Ishikawa (cell line): ENCODE measurements around the gene CARMIL1.

ENCODE experiments used
- CEBPB ChIP-seq: IDR thresholded peaks from 2 replicates; pipeline ENCODE4 v1.6.1; 2012
- CREB1 ChIP-seq: IDR thresholded peaks from 2 replicates; pipeline ENCODE4 v1.6.1; 2012; ENCODE audit warnings: low read depth
- EGR1 ChIP-seq: IDR thresholded peaks from 2 replicates; pipeline ENCODE4 v1.6.1; 2012
- EP300 ChIP-seq: IDR thresholded peaks from 2 replicates; pipeline ENCODE4 v1.6.1; 2012; ENCODE audit warnings: borderline replicate concordance
- FOXM1 ChIP-seq: IDR thresholded peaks from 2 replicates; pipeline ENCODE4 v1.6.1; 2012; ENCODE audit warnings: low read depth, borderline replicate concordance
- NFIC ChIP-seq: IDR thresholded peaks from 2 replicates; pipeline ENCODE4 v1.6.1; 2012
- RAD21 ChIP-seq: IDR thresholded peaks from 2 replicates; pipeline ENCODE4 v1.6.1; 2012; ENCODE audit warnings: low read depth
- TAF1 ChIP-seq: IDR thresholded peaks from 2 replicates; pipeline ENCODE4 v1.6.1; 2012; ENCODE audit warnings: low read depth, mild to moderate bottlenecking
- TCF12 ChIP-seq: IDR thresholded peaks from 2 replicates; pipeline ENCODE4 v1.6.1; 2012; ENCODE audit warnings: low read depth
- TEAD4 ChIP-seq: IDR thresholded peaks from 2 replicates; pipeline ENCODE4 v1.6.1; 2012
- YY1 ChIP-seq: IDR thresholded peaks from 2 replicates; pipeline ENCODE4 v1.6.1; 2012; ENCODE audit warnings: low read depth
- ZBTB7A ChIP-seq: IDR thresholded peaks from 2 replicates; pipeline ENCODE4 v1.6.1; 2012; ENCODE audit warnings: low read depth
- TF ChIP-seq, protein P1 (sequence below): IDR thresholded peaks from 2 replicates; pipeline ENCODE4 v1.6.1; 2012
- TF ChIP-seq, protein P2 (sequence below): IDR thresholded peaks from 2 replicates; pipeline ENCODE4 v1.6.1; 2012
- TF ChIP-seq, protein P3 (sequence below): IDR thresholded peaks from 2 replicates; pipeline ENCODE4 v1.6.1; 2012; ENCODE audit warnings: low read depth, mild to moderate bottlenecking

CARMIL1 gene

DNA sequence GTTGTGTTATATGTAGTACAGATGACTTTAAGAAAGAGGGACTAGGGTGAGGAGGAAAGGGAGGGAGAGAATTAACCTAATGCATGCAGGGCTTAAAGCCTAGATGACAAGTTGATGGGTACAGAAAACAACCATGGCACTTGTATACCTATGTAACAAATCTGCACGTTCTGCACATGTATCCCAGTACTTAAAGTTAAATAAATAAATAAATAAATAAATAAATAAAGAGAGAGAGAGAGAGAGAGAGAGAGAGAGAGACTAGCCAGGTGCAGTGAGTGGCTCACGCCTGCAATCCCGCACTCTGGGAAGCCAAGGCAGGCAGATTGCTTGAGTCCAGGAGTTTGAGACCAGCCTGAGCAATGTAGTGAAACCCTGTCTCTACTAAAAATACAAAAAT is 11.5 kb upstream of the CARMIL1 start:
- TF ChIP-seq NFIC, result no peak
- no peak for TF ChIP-seq CEBPB
- TF ChIP-seq RAD21, result no peak
- TF ChIP-seq YY1, result no peak
- no peak for TF ChIP-seq EP300
- TF ChIP-seq, protein P1, sequence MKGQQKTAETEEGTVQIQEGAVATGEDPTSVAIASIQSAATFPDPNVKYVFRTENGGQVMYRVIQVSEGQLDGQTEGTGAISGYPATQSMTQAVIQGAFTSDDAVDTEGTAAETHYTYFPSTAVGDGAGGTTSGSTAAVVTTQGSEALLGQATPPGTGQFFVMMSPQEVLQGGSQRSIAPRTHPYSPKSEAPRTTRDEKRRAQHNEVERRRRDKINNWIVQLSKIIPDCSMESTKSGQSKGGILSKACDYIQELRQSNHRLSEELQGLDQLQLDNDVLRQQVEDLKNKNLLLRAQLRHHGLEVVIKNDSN, result no peak
- no peak for TF ChIP-seq TAF1

DNA sequence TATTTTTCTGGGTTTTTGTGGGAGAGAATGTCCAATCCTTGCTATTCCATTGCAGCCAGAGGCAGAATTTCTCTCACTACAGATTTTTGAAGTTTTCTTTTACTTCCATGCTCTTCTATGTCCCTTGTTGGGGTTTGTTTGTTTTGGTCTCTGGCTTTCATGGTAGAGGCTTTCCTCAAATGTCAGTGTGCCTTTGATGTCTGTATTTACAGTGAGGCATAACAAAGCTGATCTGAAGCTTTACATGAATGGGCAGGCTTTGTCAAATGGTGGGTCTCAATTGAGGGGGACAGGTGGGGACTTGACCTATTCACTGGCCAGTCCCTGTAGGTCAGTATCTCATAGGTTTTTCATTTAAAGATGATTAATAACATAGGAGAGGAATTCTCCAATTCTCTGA is 8.6 kb upstream of the CARMIL1 start:
- TF ChIP-seq FOXM1, result no peak
- TF ChIP-seq EP300, result no peak
- no peak for TF ChIP-seq CEBPB
- TF ChIP-seq, protein P2, sequence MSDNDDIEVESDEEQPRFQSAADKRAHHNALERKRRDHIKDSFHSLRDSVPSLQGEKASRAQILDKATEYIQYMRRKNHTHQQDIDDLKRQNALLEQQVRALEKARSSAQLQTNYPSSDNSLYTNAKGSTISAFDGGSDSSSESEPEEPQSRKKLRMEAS, result no peak
- no peak for TF ChIP-seq RAD21
- no peak for TF ChIP-seq ZBTB7A
- TF ChIP-seq, protein P3, sequence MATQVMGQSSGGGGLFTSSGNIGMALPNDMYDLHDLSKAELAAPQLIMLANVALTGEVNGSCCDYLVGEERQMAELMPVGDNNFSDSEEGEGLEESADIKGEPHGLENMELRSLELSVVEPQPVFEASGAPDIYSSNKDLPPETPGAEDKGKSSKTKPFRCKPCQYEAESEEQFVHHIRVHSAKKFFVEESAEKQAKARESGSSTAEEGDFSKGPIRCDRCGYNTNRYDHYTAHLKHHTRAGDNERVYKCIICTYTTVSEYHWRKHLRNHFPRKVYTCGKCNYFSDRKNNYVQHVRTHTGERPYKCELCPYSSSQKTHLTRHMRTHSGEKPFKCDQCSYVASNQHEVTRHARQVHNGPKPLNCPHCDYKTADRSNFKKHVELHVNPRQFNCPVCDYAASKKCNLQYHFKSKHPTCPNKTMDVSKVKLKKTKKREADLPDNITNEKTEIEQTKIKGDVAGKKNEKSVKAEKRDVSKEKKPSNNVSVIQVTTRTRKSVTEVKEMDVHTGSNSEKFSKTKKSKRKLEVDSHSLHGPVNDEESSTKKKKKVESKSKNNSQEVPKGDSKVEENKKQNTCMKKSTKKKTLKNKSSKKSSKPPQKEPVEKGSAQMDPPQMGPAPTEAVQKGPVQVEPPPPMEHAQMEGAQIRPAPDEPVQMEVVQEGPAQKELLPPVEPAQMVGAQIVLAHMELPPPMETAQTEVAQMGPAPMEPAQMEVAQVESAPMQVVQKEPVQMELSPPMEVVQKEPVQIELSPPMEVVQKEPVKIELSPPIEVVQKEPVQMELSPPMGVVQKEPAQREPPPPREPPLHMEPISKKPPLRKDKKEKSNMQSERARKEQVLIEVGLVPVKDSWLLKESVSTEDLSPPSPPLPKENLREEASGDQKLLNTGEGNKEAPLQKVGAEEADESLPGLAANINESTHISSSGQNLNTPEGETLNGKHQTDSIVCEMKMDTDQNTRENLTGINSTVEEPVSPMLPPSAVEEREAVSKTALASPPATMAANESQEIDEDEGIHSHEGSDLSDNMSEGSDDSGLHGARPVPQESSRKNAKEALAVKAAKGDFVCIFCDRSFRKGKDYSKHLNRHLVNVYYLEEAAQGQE, result no peak
- TF ChIP-seq EGR1, result no peak
- TF ChIP-seq NFIC, result no peak
- no peak for TF ChIP-seq YY1
- no peak for TF ChIP-seq TCF12
- TF ChIP-seq TAF1, result no peak
- no peak for TF ChIP-seq CREB1

DNA sequence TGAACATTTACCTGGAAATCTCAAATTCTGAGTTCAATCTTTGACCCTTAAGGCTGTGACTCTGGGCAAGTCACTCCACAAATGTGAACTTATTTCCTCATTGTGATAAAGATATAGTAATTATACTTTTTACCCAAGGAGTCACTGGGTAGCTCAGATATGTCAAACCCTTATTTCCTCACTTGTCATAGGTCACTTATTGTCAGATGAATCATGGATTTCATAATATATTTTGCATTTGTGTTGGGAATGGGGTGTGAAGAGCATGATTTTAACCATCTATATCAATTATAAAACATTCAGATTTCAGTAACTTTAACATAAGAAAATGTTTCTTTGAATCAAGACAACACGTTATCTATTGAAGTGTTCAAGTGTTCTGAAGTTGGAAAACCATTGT is 3.7 kb upstream of the CARMIL1 start:
- TF ChIP-seq CEBPB (no peak), TCF12 (no peak), EGR1 (no peak), TEAD4 (no peak), EP300 (no peak), RAD21 (no peak), YY1 (no peak), ZBTB7A (no peak), TAF1 (no peak), FOXM1 (no peak), NFIC (no peak)
- TF ChIP-seq, protein P1, result no peak
- TF ChIP-seq, protein P2, result no peak

DNA sequence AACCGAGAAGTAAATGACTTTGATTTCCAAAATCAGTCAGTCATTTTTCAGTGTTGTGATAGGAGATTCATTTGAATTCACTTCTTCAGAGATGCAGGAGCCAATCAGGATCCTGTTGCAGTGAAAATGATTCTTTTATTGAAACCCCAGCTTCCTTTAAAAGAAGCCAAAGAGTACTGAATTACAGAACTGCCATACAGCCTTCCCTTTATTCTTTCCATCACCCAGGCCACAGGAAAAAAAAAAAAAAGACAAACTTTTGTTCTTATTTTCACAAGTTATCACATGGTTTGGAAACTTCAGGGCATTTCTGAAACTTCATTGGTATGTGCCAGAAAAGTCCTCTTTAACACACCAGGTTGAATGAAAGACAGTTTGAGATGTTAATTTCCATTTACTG is 1.8 kb upstream of the CARMIL1 start:
- TF ChIP-seq FOXM1 (no peak), TCF12 (no peak), TEAD4 (no peak), ZBTB7A (no peak), RAD21 (no peak), EP300 (no peak)
- TF ChIP-seq, protein P2, result no peak

DNA sequence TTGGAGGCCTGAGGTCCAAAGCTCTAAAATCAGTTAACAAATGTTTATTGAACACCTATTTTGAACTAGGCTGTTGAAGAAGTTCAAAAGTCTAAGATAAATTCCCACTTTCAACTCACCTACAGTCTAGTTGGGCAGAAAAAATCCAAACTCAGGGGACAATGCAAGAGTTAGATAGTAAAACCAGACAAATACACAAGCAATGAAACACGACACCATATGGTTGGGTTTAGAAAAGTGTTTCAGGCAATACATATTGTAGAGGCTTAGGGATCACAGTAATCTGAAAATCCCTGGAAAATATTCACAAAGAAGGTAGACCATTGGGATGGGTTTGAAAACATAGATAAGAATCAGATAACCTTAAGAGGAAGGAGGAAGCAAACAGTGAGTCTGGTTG is 1.3 kb upstream of the CARMIL1 start:
- TF ChIP-seq, protein P3, result no peak
- TF ChIP-seq EP300, result no peak
- no peak for TF ChIP-seq FOXM1
- TF ChIP-seq RAD21, result no peak
- TF ChIP-seq YY1, result no peak
- TF ChIP-seq, protein P1, result no peak
- TF ChIP-seq EGR1, result no peak
- no peak for TF ChIP-seq ZBTB7A
